ENCODE data around the gene ADCY2.
A peak's percentile ranks its signal among the peaks of the same experiment; 100 is the strongest.

Gene ADCY2

DNA sequence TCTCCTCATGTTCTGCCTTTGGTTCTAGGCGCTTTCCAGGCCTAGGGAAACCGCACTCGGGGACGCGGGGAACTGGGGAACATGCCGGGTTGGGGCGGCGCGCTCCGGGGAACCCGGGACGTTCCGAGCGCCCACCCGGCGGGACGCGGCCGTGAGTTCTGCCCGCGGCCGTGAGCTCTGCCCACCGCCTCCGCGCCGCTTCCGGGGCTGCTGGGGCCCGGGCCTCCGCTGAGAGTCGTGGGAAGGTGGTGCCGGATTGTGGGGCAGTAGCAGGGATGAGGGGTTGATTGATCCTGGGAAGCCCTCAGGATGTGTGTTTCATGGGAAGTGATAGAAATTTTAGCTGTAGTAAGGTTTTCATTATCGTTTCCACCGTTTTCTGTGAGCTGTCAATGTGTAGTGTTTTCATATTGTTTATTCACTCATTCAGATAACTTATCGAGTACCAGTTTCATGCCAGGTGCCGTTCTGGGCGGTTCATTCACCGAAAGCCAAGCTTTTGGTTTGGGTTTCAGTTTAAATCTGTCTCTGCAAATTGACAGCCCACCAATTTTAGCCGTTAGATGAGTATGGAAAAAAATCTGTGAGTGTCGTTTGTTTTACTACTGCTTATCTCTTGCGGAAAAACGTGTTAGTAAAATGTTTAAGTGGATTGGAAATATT, 473.7 kb downstream of the ADCY2 start:
- no peak for DNase-seq (ENCODE audit: low read depth)

- no peak for DNase-seq (ENCODE audit: low read depth)
Observed at GRCh38 chr5:7871653-7872052, 475.7 kb downstream of the ADCY2 start.

GRCh38 chr5:7872517-7873130, 476.7 kb downstream of the ADCY2 start:
- no peak for DNase-seq (ENCODE audit: low read depth)

- no peak for DNase-seq (ENCODE audit: low read depth)
Observed at GRCh38 chr5:7873216-7873615, 477.3 kb downstream of the ADCY2 start.

DNA sequence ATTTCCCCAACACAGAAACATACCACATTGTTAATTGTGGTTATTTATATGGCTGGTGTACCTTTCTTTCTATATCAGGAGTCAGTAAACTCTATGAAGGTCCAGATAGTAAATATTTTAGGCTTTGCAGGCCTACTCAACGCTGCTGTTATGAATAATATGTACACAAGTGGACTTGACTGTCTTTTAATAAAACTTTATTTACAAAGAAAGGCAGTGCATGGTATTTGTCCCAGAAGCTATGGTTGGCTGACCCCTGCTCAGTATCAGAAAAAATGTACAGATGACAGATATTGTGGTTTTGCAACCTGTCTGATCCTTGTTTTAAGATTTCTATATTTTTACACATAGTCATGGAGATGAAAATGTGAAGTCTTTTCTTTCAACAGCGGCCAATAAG, 478.7 kb downstream of the ADCY2 start:
- DNase-seq (ENCODE audit: low read depth), result no peak

DNA sequence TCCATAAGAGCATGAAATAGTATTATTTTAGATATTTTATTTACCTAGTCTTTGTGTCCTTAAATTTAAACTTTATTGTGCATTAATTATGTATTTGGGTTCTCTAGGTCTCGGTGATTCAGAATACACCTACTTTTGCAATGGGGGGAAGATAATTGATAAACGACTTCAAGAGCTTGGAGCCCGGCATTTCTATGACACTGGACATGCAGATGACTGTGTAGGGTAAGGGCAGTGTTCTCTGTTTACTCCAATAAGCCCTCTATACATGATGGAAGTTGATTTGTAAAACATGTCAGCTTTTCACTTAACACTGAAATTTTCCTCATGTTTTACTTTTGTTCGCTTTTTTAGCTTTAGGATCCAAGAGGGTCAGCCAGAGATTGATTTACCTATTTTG, 479.2 kb downstream of the ADCY2 start:
- DNase-seq (ENCODE audit: low read depth), result no peak

GRCh38 chr5:7876867-7877266, 480.9 kb downstream of the ADCY2 start:
- peak; percentile 64 for DNase-seq (ENCODE audit: low read depth)

- peak; percentile 78 for DNase-seq (ENCODE audit: low read depth)
Observed at GRCh38 chr5:7877851-7878250, 481.9 kb downstream of the ADCY2 start.

- peak; percentile 83 for DNase-seq (ENCODE audit: low read depth)
Observed at GRCh38 chr5:7878381-7878873, 482.5 kb downstream of the ADCY2 start.
